Hepatocyte (in vitro differentiated cells): ENCODE data around the gene ETV6.

Source experiments
- EZH2phosphoT487 ChIP-seq: fragments of 200-600 bp; sonication (generic); IDR thresholded peaks from one replicate; pipeline ENCODE4 v1.6.1; 2018; ENCODE audit warnings: antibody characterized with exemption, mild to moderate bottlenecking, low read depth, moderate library complexity; ENCODE audit not compliant: unreplicated experiment, severe bottlenecking
- TF ChIP-seq, protein P1 (sequence below): fragments of 200-600 bp; sonication (generic); IDR thresholded peaks from 2 replicates; pipeline ENCODE4 v1.5.1; 2016; ENCODE audit warnings: antibody characterized with exemption, mild to moderate bottlenecking; ENCODE audit not compliant: poor library complexity

DNA sequence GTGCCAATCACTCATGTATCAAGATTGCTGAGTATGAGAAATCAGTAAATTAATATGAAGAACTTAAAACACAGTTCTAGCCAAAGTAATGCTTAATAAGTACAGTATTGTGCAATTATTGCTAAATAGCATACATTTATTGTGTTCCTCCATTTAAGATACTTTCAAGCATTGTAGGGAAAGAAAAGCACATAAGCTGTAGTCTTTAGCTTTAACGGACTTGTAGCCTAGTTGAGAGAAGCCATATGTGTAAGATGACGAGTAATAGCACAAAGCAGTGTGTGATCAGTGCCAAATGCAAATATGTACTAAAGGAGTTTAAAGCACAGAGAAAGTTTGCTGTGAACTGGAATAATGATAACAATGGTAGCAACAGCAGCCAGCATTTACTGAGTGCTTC lies 38.1 kb downstream of the ETV6 start:
- TF ChIP-seq, protein P1, sequence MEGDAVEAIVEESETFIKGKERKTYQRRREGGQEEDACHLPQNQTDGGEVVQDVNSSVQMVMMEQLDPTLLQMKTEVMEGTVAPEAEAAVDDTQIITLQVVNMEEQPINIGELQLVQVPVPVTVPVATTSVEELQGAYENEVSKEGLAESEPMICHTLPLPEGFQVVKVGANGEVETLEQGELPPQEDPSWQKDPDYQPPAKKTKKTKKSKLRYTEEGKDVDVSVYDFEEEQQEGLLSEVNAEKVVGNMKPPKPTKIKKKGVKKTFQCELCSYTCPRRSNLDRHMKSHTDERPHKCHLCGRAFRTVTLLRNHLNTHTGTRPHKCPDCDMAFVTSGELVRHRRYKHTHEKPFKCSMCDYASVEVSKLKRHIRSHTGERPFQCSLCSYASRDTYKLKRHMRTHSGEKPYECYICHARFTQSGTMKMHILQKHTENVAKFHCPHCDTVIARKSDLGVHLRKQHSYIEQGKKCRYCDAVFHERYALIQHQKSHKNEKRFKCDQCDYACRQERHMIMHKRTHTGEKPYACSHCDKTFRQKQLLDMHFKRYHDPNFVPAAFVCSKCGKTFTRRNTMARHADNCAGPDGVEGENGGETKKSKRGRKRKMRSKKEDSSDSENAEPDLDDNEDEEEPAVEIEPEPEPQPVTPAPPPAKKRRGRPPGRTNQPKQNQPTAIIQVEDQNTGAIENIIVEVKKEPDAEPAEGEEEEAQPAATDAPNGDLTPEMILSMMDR: no peak
- no peak for TF ChIP-seq EZH2phosphoT487
